WERI-Rb-1 (cell line): Measurements from ENCODE around the gene TTBK1.

Experiments used
- DNase-seq: peaks from one replicate; pipeline ENCODE4 v3.0.0-alpha.2; 2020
- H3K27ac ChIP-seq: fragments of 250-450 bp; sonication (Bioruptor Pico); 2 replicates; pipeline ENCODE4 v1.5.1; 2020; ENCODE audit warnings: mild to moderate bottlenecking, moderate library complexity
- H3K27me3 ChIP-seq: fragments of 250-450 bp; sonication (Bioruptor Pico); 2 replicates; pipeline ENCODE4 v1.5.1; 2021; ENCODE audit warnings: mild to moderate bottlenecking, low read depth, moderate library complexity; ENCODE audit not compliant: insufficient read depth, severe bottlenecking
- H3K36me3 ChIP-seq: fragments of 250-450 bp; sonication (Bioruptor Pico); 2 replicates; pipeline ENCODE4 v1.5.1; 2020; ENCODE audit warnings: mild to moderate bottlenecking, moderate library complexity
- H3K4me3 ChIP-seq: 2 replicates; pipeline ENCODE4 v1.5.1; 2011; ENCODE audit warnings: low read depth, mild to moderate bottlenecking, control low read depth, low read length
- H3K9me3 ChIP-seq: fragments of 250-450 bp; sonication (Bioruptor Pico); 2 replicates; pipeline ENCODE4 v1.5.1; 2021; ENCODE audit warnings: mild to moderate bottlenecking, moderate library complexity; ENCODE audit not compliant: severe bottlenecking
- CTCF ChIP-seq: IDR thresholded peaks from 2 replicates; pipeline ENCODE4 v1.5.1; 2011; ENCODE audit warnings: low read depth, mild to moderate bottlenecking, control low read depth, inconsistent platforms, low read length

The TTBK1 gene

GRCh38 chr6:43282060-43282459, 38.8 kb downstream of the TTBK1 start:
- H3K4me3 ChIP-seq = no peak overlapping the region
- no peaks in the 10 kb centered on the region for H3K9me3 ChIP-seq
- no peaks in the 10 kb centered on the region for H3K36me3 ChIP-seq
- no peak for DNase-seq
- no peak overlapping the region for H3K27ac ChIP-seq
- no peaks in the 10 kb centered on the region for H3K27me3 ChIP-seq
- TF ChIP-seq CTCF = no peak

- TF ChIP-seq CTCF = no peak
- no peak overlapping the region for H3K27ac ChIP-seq
- no peaks in the 10 kb centered on the region for H3K27me3 ChIP-seq
- H3K36me3 ChIP-seq = no peaks in the 10 kb centered on the region
- H3K9me3 ChIP-seq = no peaks in the 10 kb centered on the region
- DNase-seq = no peak
- H3K4me3 ChIP-seq = no peak overlapping the region
These were observed 39.6 kb downstream of the TTBK1 start for GRCh38 chr6:43282636-43283513.

GRCh38 chr6:43283514-43283901, 40.2 kb downstream of the TTBK1 start:
- no peak for TF ChIP-seq CTCF
- Histone ChIP-seq H3K36me3 (no peaks in the 10 kb centered on the region), H3K4me3 (no peak overlapping the region), H3K9me3 (no peaks in the 10 kb centered on the region), H3K27me3 (no peaks in the 10 kb centered on the region), H3K27ac (no peak overlapping the region)
- no peak for DNase-seq

GRCh38 chr6:43283905-43284304, 40.6 kb downstream of the TTBK1 start:
- Histone ChIP-seq H3K9me3 (no peaks in the 10 kb centered on the region), H3K27ac (no peak overlapping the region), H3K27me3 (no peaks in the 10 kb centered on the region), H3K4me3 (no peak overlapping the region), H3K36me3 (no peaks in the 10 kb centered on the region)
- TF ChIP-seq CTCF = no peak
- DNase-seq = no peak

- no peak overlapping the region for H3K27ac ChIP-seq
- TF ChIP-seq CTCF = no peak
- H3K27me3 ChIP-seq = no peaks in the 10 kb centered on the region
- no peak overlapping the region for H3K4me3 ChIP-seq
- no peak for DNase-seq
- H3K9me3 ChIP-seq = no peaks in the 10 kb centered on the region
- H3K36me3 ChIP-seq = no peaks in the 10 kb centered on the region
These were observed 41.9 kb downstream of the TTBK1 start for GRCh38 chr6:43284991-43285781.
